ENCODE measurements around the gene CERK. TPM values are rescaled to one million over a fixed set of nuclear protein-coding genes. Genes with fewer than 3 reads are reported as not detected.

Gene CERK
- total and polyA plus RNA-seq, 2 of the 8 experiments (the other 6 are each of a cell fraction or from before 2014, with no cell fraction given) = 26.6 to 59.0 TPM

- no peak overlapping the region for H4K5ac ChIP-seq (ENCODE audit: insufficient read length, low read depth, low read length)
- no peaks in the 10 kb centered on the region; a peak in 1 of 7 replicates for H3K4me1 ChIP-seq (replicated peaks in 1 of 4; ENCODE audit: control insufficient read depth in 3 of 4, insufficient read depth in 4 of 4, low read length in 3 of 4)
- peaks cover 8 to 56% (median 33%) of the 10 kb centered on the region in 4 experiments; a peak in 7 of 8 replicates for H3K36me3 ChIP-seq (ENCODE audit: control insufficient read depth in 2 of 4, insufficient read depth in 4 of 4, low read length in 3 of 4)
- 90% methylated on average over 10 of the region's 10 CpGs; no CpG with 5 or more reads in 1 of the 2 experiments for whole genome bisulfite sequencing, 2 experiments (ENCODE audit: extremely low coverage in 1 of 2, insufficient coverage in 1 of 2, insufficient read length in 1 of 2, insufficient replicate concordance in 2 of 2, low coverage in 1 of 2, low lambda C conversion rate in 2 of 2, missing lambda C conversion rate in 1 of 2)
- H2BK120ac ChIP-seq (replicated peaks; ENCODE audit: low read depth, low read length) = no peak overlapping the region
- H3K23me2 ChIP-seq (ENCODE audit: low read depth, low read length) = no peaks in the 10 kb centered on the region
- H4K91ac ChIP-seq (replicated peaks; ENCODE audit: insufficient read length, low read length) = no peak overlapping the region
- H2AK5ac ChIP-seq (ENCODE audit: low read depth, low read length) = no peak overlapping the region
- H4K20me1 ChIP-seq (replicated peaks in 1 of 2; ENCODE audit: control insufficient read depth in 1 of 2, insufficient read depth in 2 of 2, low read length in 2 of 2) = peaks cover 2 to 5% of the 10 kb centered on the region in 2 experiments
- H3K14ac ChIP-seq (ENCODE audit: insufficient read length) = no peak overlapping the region
- TF ChIP-seq ZNF274 (IDR thresholded peaks at IDR 0.05; ENCODE audit: borderline replicate concordance, extremely low read depth, low read length) (no peak), ASH2L (IDR thresholded peaks at IDR 0.05; ENCODE audit: low read length) (no peak), RNF2 (IDR thresholded peaks at IDR 0.05; ENCODE audit: borderline replicate concordance, low read depth, low read length, missing control alignments, poor library complexity, severe bottlenecking) (no peak), E2F6 (IDR thresholded peaks at IDR 0.05) (no peak), CHD1 (IDR thresholded peaks at IDR 0.05; ENCODE audit: low read depth, low read length) (no peak), GABPA (IDR thresholded peaks at IDR 0.05; ENCODE audit: borderline replicate concordance, insufficient read depth, low read length) (no peak), RXRA (IDR thresholded peaks at IDR 0.05; ENCODE audit: insufficient read depth, low read depth, low read length) (no peak)
- H3K27me3 ChIP-seq (replicated peaks in 1 of 4; ENCODE audit: control insufficient read depth in 3 of 4, extremely low read depth in 1 of 4, insufficient read depth in 3 of 4, low read length in 3 of 4) = no peaks in the 10 kb centered on the region
- H3K4me2 ChIP-seq (ENCODE audit: insufficient read depth in 1 of 2, low read depth in 2 of 2, low read length in 2 of 2) = no peak overlapping the region
- ChIA-PET POLR2A (ENCODE audit: partially characterized antibody) (no interaction called here), CTCF (ENCODE audit: partially characterized antibody) (interaction anchor here (0.6 to 0.9 kb wide), 3 partner anchors 15 to 373 kb away, joined by 3 to 4 read pairs (median 4); no protein-coding TSS in a partner anchor)
- H3K4me3 ChIP-seq (ENCODE audit: extremely low read depth in 1 of 4, insufficient read depth in 2 of 4, low read depth in 3 of 4, low read length in 4 of 4) = no peak overlapping the region
- H3K23ac ChIP-seq (ENCODE audit: insufficient read length) = no peak overlapping the region
- no peak overlapping the region for H2AFZ ChIP-seq (ENCODE audit: low read length)
- FAIRE-seq (no peak), DNase-seq (ENCODE audit: low read depth in 1 of 2, low spot score in 2 of 2) (no peak)
- no peak overlapping the region for H3K56ac ChIP-seq (replicated peaks; ENCODE audit: insufficient read length, low read depth, low read length)
- H3K9ac ChIP-seq (replicated peaks in 1 of 4; ENCODE audit: extremely low read depth in 1 of 4, low read depth in 3 of 4, low read length in 3 of 4) = no peak overlapping the region
- no peaks in the 10 kb centered on the region for H3K79me1 ChIP-seq (ENCODE audit: low read depth, low read length)
- H3K9me3 ChIP-seq (ENCODE audit: insufficient read depth in 2 of 2, low read depth in 1 of 2, low read length in 1 of 2) = no peaks in the 10 kb centered on the region
- no peak overlapping the region for H3K4ac ChIP-seq (replicated peaks; ENCODE audit: insufficient read length, low read depth, low read length)
- no peak overlapping the region for H3K27ac ChIP-seq (ENCODE audit: low read depth, low read length)
- H2BK15ac ChIP-seq (ENCODE audit: low read length) = no peak overlapping the region
- no peak overlapping the region for H2BK12ac ChIP-seq (ENCODE audit: low read depth, low read length)
- H3K18ac ChIP-seq (ENCODE audit: extremely low read depth, low read length) = no peak overlapping the region
- no peaks in the 10 kb centered on the region for H3K79me2 ChIP-seq (ENCODE audit: control insufficient read depth in 1 of 2, insufficient read depth in 2 of 2, low read length in 2 of 2)
- H2BK5ac ChIP-seq (ENCODE audit: low read depth, low read length) = no peak overlapping the region
- no peak overlapping the region for H2BK20ac ChIP-seq (ENCODE audit: low read length)
- H4K8ac ChIP-seq (ENCODE audit: extremely low read depth, insufficient read depth, low read length) = no peak overlapping the region
These were observed 41.4 kb downstream of the CERK start for GRCh38 chr22:46696614-46697013.

Data from H1 (cell line).